ENCODE data around the gene PLCD1.

DNA sequence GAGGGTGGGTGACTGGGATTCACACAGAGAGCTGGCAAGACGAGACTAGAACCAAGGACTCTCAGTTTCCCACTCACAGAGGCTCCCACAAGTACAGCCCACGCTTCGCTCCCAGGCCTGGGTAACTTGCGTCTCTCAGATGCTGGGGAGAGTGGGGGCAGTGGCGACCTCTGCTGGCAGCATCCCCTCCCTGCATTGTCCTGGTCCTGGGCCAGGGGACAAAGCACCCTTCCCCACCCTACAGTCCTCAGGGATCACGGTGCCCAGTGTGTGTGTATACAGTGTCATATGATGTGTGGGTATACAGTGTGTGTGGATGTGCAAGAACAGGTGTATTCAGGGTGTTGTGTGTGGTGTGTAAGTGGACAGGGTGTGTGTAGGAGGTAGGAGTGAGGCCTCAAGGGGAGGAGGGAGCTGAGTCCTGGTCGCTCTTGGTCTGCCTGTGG, 26.0 kb downstream of the PLCD1 start:
- TF ChIP-seq EZH2phosphoT487 (IDR thresholded peaks at IDR 0.05; ENCODE audit: insufficient read depth, low read depth) (no peak), EZH2 (IDR thresholded peaks at IDR 0.05; ENCODE audit: insufficient read depth, poor library complexity, severe bottlenecking) (no peak)

All from GM23248 (cell line).